K562 (cell line): ENCODE measurements around the gene SH3GLB2.

ENCODE experiments used
- CCAR2 ChIP-seq: fragments of 200-400 bp; formaldehyde crosslinking; IDR thresholded peaks from 2 replicates; pipeline ENCODE4 v1.6.1; 2017; ENCODE audit warnings: mild to moderate bottlenecking, low read depth, low read length
- CREM ChIP-seq: IDR thresholded peaks from 2 replicates; pipeline ENCODE4 v1.6.1; 2014; ENCODE audit warnings: antibody characterized with exemption, low read depth
- DDX20 ChIP-seq: fragments of 450-650 bp; IDR thresholded peaks from 2 replicates; pipeline ENCODE4 v1.6.1; 2016; ENCODE audit warnings: missing genetic modification characterization, low read depth, mild to moderate bottlenecking, missing compliant biosample characterization, moderate library complexity
- ELF1 ChIP-seq: fragments of 200-800 bp; sonication (Bioruptor generic); IDR thresholded peaks from 2 replicates; pipeline ENCODE4 v1.6.1; 2016; ENCODE audit warnings: missing genetic modification characterization, missing compliant biosample characterization
- ETV6 ChIP-seq, 3 experiments: fragments of 150-350 bp in 1 of 3; sonication (generic) in 1 of 3; formaldehyde crosslinking in 1 of 3; IDR thresholded peaks; 2 replicates each; pipeline versions ENCODE4 v1.6.1 to v1.8.0; 2014 to 2022; ENCODE audit warnings: borderline replicate concordance in 2 of 3, low read depth in 2 of 3, antibody characterized with exemption in 1 of 3, low read length in 1 of 3, mild to moderate bottlenecking in 1 of 3, missing genetic modification reagents in 1 of 3
- ZKSCAN8 ChIP-seq: fragments of 200-800 bp; sonication (Bioruptor generic); IDR thresholded peaks from 2 replicates; pipeline ENCODE4 v1.6.1; 2016; ENCODE audit warnings: missing genetic modification characterization, missing compliant biosample characterization
- ZNF589 ChIP-seq: fragments of 200-800 bp; sonication (Bioruptor generic); IDR thresholded peaks from 2 replicates; pipeline ENCODE4 v1.6.1; 2016; ENCODE audit warnings: low read depth, missing genetic modification characterization, missing compliant biosample characterization
- ZSCAN32 ChIP-seq: fragments of 450-650 bp; formaldehyde crosslinking; IDR thresholded peaks from 2 replicates; pipeline ENCODE4 v1.4.0; 2020; ENCODE audit warnings: mild to moderate bottlenecking, moderate library complexity
- TF ChIP-seq, protein P1 (sequence below), 3 experiments: IDR thresholded peaks in 2 of 3; conservative IDR thresholded peaks in 1 of 3; 2 replicates each; pipeline ENCODE4 v1.5.1; 2011 to 2012; ENCODE audit warnings: low read length in 3 of 3, mild to moderate bottlenecking in 3 of 3, control low read depth in 2 of 3, improper control_type of control experiment in 1 of 3, inconsistent platforms in 1 of 3, low read depth in 1 of 3, mixed read lengths in 1 of 3, moderate library complexity in 1 of 3; ENCODE audit not compliant: insufficient read depth in 2 of 3
- TF ChIP-seq, protein P2 (sequence below): IDR thresholded peaks from 2 replicates; pipeline ENCODE4 v1.6.1; 2016; ENCODE audit warnings: missing genetic modification characterization, missing compliant biosample characterization

DNA sequence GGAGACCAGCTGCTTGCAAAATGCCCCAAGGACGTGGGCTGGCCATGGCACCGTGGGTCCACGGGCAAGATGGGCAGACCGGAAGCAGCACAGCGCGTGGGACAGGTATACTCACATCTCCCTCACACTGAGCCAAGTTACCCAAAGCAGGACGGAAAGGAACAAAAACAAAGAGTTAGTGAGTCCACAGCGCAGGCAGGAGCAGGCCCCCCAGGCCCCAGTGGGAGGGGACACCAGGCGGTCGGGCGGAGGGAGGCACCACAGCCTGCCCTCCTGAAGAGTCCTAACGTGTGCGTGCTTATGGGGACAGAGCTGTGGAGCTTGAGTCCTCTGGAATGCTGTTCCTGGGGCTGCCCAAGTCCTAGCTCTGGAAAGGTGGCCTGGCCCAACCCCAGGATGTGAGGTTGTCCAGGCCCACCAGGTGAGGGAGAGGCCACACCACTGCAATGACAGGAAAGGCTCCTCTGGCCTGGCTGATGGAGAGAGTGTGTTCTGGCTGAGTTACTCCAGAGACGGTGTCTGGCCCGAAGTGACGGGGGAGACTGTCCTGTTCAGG lies 15.2 kb downstream of the SH3GLB2 start:
- TF ChIP-seq CCAR2 (no peak), CREM (no peak), ZNF589 (CRISPR knock-in tag) (no peak), ZKSCAN8 (CRISPR knock-in tag) (no peak), DDX20 (no peak), ZSCAN32 (no peak), ELF1 (tag) (no peak), ETV6 (IDR thresholded peaks at IDR 0.05; ENCODE audit: borderline replicate concordance in 1 of 2, low read depth in 2 of 2, low read length in 1 of 2) (no peak), ETV6 (CRISPR knock-in tag; IDR thresholded peaks at IDR 0.05; ENCODE audit: borderline replicate concordance) (no peak)
- TF ChIP-seq, protein P1, sequence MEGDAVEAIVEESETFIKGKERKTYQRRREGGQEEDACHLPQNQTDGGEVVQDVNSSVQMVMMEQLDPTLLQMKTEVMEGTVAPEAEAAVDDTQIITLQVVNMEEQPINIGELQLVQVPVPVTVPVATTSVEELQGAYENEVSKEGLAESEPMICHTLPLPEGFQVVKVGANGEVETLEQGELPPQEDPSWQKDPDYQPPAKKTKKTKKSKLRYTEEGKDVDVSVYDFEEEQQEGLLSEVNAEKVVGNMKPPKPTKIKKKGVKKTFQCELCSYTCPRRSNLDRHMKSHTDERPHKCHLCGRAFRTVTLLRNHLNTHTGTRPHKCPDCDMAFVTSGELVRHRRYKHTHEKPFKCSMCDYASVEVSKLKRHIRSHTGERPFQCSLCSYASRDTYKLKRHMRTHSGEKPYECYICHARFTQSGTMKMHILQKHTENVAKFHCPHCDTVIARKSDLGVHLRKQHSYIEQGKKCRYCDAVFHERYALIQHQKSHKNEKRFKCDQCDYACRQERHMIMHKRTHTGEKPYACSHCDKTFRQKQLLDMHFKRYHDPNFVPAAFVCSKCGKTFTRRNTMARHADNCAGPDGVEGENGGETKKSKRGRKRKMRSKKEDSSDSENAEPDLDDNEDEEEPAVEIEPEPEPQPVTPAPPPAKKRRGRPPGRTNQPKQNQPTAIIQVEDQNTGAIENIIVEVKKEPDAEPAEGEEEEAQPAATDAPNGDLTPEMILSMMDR (IDR thresholded peaks at IDR 0.05 in 2 of 3, conservative IDR thresholded peaks at IDR 0.05 in 1 of 3; ENCODE audit: insufficient read depth in 2 of 3, low read depth in 1 of 3, low read length in 3 of 3): no peak
- TF ChIP-seq, protein P2, sequence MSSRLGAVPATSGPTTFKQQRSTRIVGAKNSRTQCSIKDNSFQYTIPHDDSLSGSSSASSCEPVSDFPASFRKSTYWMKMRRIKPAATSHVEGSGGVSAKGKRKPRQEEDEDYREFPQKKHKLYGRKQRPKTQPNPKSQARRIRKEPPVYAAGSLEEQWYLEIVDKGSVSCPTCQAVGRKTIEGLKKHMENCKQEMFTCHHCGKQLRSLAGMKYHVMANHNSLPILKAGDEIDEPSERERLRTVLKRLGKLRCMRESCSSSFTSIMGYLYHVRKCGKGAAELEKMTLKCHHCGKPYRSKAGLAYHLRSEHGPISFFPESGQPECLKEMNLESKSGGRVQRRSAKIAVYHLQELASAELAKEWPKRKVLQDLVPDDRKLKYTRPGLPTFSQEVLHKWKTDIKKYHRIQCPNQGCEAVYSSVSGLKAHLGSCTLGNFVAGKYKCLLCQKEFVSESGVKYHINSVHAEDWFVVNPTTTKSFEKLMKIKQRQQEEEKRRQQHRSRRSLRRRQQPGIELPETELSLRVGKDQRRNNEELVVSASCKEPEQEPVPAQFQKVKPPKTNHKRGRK (tag): no peak
